HG03575 (cell line): ENCODE results near the gene TRIM38.
"Not testable (repeated sequence)": the region's sequence is repeated elsewhere in the genome, so short reads cannot be mapped to it uniquely, and the experiment has no call there.

Experiments used
- ATAC-seq: cut with Tn5 transposase; IDR thresholded peaks from one replicate; pipeline ENCODE4 v1.9.1; 2021; ENCODE audit not compliant: unreplicated experiment, insufficient number of reproducible peaks, low FRiP score; ENCODE audit errors: extremely low read depth

TRIM38 gene

DNA sequence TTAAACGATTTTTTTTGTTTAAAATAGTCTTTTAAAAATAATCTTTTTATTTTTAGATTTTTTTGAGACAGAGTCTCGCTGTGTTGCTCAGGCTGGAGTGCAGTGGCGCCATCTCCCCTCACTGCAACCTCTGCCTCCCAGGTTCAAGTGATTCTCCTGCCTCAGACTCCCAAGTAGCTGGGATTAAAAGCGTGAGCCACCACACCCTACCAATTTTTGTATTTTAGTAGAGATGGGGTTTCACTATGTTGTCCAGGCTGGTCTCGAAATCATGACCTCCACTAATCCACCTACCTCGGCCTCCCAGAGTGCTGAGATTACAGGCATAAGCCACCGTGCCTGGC lies 30.7 kb downstream of the TRIM38 start:
- not testable (repeated sequence) for ATAC-seq

DNA sequence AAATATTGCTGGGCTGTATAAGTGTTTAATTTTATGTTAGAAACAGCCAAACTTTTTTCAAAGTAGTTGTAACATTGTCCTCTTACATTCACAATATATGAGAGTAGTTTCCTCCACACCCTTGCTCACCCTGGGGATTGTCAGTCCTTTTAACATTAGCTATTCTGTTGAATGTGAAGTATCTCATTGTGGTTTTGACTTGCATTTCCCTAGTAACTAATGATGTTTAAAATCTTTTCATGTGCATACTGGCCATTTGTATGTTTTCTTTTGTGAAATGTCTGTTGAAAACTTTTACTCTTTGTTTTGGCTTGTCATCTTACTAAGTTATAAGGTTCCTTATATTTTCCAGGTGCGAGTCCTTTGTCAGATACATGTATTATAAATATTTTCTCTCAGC lies 32.9 kb downstream of the TRIM38 start:
- no peak for ATAC-seq

DNA sequence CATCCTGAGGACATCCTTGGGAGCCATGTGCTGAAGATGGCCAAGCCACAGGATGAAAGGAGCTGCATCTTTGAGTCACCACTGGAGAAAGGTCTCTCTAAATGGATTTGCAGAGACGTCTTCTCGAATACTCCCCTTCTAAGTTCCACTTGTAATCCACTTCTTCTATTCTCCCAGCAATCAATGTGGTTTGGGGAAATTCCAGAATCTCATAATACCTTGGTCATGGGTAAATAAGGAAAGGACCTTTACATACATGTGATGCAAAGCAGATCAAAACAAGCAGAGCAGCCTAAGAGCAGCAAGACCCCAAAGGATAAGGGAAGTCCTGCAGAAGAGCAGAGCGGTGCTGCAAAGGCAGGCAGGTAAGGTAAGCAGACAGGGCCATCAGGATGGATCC lies 35.3 kb downstream of the TRIM38 start:
- no peak for ATAC-seq

DNA sequence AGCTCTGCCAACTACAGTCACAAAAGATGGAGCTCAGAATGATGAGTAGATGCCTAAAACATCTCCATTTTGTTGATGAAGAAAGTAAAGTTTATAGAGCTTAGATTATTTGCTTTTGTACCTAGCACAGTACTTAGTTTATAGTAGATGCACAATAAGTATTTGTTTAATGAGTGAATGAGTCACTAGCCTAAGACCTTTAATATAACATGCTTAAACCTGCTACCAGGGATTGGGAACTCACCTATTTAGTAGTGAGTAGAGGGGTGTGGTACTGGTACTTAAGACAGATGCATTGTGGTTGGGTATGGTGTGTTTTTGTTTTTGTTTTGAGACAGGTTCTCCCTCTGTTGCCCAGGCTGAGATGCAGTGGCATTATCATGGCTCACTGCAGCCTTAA lies 35.8 kb downstream of the TRIM38 start:
- no peak for ATAC-seq

DNA sequence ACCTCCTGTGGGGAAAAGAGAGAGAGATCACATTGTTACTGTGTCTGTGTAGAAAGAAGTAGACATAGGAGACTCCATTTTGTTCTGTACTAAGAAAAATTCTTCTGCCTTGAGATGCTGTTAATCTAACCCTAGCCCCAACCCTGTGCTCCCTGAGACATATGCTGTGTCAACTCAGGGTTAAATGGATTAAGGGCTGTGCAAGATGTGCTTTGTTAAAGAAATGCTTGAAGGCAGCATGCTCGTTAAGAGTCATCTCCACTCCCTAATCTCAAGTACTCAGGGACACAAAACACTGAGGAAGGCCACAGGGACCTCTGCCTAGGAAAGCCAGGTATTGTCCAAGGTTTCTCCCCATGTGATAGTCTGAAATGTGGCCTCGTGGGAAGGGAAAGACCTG lies 36.6 kb downstream of the TRIM38 start:
- ATAC-seq: not testable (repeated sequence)

- no peak for ATAC-seq
Measured at GRCh38 chr6:26000366-26001144, 38.0 kb downstream of the TRIM38 start.

- ATAC-seq: no peak
Measured at GRCh38 chr6:26003102-26003694, 40.6 kb downstream of the TRIM38 start.

- ATAC-seq: no peak
Measured at GRCh38 chr6:26006086-26006939, 43.7 kb downstream of the TRIM38 start.

DNA sequence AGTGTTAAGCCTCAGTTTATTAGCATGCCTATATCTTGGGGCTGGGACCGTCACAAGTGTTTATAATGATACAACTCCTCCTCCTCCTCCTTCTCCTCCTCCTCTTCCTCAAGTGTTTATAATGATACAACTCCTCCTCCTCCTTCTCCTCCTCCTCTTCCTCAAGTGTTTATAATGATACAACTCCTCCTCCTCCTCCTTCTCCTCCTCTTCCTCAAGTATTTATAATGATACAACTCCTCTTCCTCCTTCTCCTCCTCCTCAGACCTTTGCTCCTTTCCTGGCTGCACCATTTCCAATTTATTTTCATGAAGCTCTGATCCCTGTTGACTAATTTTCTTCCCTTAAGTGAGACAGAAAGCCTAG lies 44.3 kb downstream of the TRIM38 start:
- not testable (repeated sequence) for ATAC-seq

- no peak for ATAC-seq
Measured at GRCh38 chr6:26008470-26008869, 45.9 kb downstream of the TRIM38 start.

DNA sequence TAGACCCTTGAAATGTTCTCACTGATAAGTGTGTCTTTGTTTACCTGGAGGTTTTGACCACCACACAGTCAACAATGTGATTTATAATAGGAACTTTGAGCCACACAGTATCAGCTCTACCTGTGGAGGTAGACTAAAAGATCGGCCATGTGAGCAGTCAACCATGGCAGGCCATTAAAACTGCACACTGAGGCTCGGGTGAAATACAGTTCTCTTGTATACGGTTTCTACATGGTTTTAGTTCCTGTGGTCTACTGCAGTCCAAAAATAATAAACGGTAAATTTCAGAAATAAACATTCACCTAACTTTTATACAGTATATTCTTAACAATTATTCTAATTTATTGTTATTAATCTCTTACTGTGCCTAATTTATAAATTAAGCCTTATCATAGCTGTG lies 47.2 kb downstream of the TRIM38 start:
- no peak for ATAC-seq

- ATAC-seq: no peak
Measured at GRCh38 chr6:26012061-26012460, 49.5 kb downstream of the TRIM38 start.

DNA sequence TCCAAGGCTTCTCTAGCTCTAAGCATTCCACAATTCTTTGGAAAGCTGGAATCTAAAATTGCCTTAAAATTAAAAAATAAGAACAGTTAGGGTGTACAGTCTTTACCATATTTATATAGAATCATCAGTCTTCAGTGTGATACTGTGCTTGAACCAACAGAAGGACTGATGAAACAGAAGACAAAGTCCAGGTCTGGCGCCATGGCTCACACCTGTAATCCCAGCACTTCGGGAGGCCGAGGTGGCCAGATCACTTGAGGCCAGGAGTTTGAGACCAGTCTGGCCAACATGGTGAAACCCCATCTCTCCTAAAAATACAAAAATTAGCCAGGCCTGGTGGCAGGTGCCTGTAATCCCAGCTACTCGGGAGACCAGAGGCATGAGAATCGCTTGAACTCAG lies 51.8 kb downstream of the TRIM38 start:
- ATAC-seq: not testable (repeated sequence)

DNA sequence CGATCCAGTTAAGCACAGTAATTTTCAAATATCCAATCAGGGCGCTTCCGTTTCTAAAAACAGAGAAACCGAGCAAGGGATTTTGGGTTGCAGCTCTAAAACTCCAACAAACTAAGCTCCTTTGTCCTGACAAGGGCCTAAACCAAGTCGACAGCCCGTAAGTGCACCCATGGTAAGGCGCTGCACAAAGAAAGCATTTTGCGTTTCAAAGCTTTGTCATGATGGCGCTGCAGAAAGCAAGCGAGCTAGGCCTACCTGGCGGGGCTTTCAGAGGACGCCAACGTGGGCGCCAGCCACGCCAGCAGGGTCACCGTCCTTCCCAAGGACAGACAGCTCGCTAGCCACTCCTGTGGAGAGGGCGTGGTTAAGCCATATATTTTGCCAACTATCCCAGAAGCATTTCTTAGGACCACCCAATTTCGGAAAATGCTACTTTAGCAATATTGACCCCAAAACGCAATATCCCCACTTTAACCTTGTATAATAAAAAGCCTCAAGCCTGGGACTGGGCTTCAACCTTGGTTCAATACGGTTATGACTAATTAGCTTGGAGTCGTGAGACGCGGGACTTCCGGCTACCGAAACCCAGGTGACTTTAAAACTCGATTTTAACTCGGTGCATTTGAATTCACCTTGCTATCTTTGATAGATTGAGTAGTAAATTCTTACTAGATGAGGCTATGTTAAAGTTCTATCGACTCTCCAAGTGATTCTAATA lies 53.8 kb downstream of the TRIM38 start:
- no peak for ATAC-seq

GRCh38 chr6:26016963-26017631 lies 54.5 kb downstream of the TRIM38 start:
- no peak for ATAC-seq

DNA sequence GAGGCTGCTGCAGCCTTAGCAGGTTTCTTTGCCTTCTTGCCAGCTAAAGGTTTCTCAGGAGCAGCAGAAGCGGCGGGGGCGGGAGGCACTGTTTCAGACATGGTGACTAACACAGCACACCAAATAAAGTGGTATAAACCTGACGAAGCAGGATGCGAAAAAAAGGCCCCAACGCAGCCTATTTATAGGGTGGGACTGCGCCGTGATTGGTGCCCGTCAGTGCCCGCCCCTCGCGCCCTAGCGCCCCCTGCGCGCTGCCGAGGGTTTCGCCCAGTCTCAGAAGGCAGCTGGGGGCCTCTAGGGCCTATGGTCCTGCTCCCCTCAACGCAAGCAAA lies 55.0 kb downstream of the TRIM38 start:
- ATAC-seq: no peak

DNA sequence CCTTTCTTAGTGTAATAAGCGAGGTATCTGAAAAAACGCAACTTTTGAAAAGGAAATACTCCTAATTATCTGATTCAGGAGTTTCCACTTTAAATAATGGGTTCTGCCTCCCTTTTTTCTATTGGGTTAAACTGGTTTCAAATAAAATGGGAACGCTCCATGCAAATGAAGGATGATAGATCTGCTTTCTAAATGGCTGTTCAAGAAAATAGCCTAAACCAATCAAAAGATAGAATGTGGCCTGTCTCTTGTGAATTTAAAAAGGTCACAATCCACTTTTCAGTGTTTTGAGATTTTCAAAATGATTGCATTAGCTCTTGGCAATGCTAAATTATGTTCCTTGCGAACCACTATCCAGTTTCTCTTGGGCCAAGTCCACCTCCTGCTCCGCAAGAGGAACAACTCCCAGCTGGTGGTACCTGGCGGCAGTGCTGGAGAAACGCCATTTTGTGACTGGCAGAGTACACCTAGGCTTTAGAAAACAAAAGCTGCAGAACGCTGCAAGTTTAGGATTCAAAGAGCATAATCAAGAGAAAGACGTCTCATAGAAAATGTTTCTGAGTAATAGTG lies 56.7 kb downstream of the TRIM38 start:
- ATAC-seq: no peak

DNA sequence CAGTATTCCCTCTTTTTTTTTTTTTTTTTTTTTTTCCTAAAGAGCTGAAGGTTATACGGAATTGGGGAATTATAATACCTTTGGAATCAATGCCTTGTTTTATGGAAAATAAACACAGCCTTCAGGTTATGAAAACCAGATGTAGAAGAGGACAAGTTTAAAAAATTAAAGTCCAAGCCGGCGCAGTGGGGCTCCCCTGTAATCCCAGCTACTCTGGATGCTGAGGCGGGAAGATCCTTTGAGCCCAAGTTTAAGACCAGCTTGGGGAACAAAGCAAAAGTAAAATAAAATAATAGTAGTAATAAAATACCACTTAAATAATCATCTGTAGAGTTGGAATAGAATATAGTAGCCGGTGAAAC lies 57.3 kb downstream of the TRIM38 start:
- no peak for ATAC-seq
